H1 (cell line): Measurements from ENCODE around the gene TPSG1. TPM values are rescaled to one million over a fixed set of nuclear protein-coding genes. Genes with fewer than 3 reads are reported as not detected.

ENCODE experiments used
- CTCF ChIA-PET: fragments of 300-600 bp; sonication (Branson Sonifier 250); formaldehyde crosslinking; loops from one replicate; lab custom pipeline; 2021; ENCODE audit not compliant: partially characterized antibody; lab: Charles Lee
- POLR2A ChIA-PET: fragments of 300-600 bp; sonication (Branson Sonifier 250); formaldehyde crosslinking; loops from one replicate; lab custom pipeline; 2021; ENCODE audit warnings: inconsistent platforms; ENCODE audit not compliant: partially characterized antibody; lab: Charles Lee
- DNase-seq, 2 experiments: peaks; one replicate each; pipeline versions ENCODE4 v3.0.0 to v3.0.0-alpha.2; 2010 to 2022; ENCODE audit warnings: low spot score in 2 of 2, low read depth in 1 of 2, mixed read lengths in 1 of 2
- FAIRE-seq: peaks from 2 replicates; lab custom pipeline; 2011; peaks lifted over from hg19 to GRCh38; lab: Jason Lieb, UNC
- H2AFZ ChIP-seq: 2 replicates; pipeline ENCODE4 v1.8.1; 2012; ENCODE audit warnings: low read length, inconsistent platforms
- H2AK5ac ChIP-seq: 2 replicates; pipeline ENCODE4 v1.6.1; 2013; ENCODE audit warnings: low read depth, low read length
- H2BK120ac ChIP-seq: replicated peaks from 2 replicates; pipeline ENCODE3; 2013; ENCODE audit warnings: low read depth, low read length, inconsistent platforms
- H2BK12ac ChIP-seq: 2 replicates; pipeline ENCODE4 v1.6.1; 2013; ENCODE audit warnings: low read depth, low read length
- H2BK15ac ChIP-seq: 2 replicates; pipeline ENCODE4 v1.6.1; 2013; ENCODE audit warnings: low read length
- H2BK20ac ChIP-seq: 2 replicates; pipeline ENCODE4 v1.6.1; 2013; ENCODE audit warnings: low read length
- H2BK5ac ChIP-seq: 2 replicates; pipeline ENCODE4 v1.6.1; 2013; ENCODE audit warnings: low read depth, low read length
- H3K14ac ChIP-seq: 2 replicates; pipeline ENCODE4 v1.6.1; 2013; ENCODE audit warnings: inconsistent platforms; ENCODE audit not compliant: insufficient read length
- H3K18ac ChIP-seq: 2 replicates; pipeline ENCODE4 v1.6.1; 2013; ENCODE audit warnings: low read length; ENCODE audit errors: extremely low read depth
- H3K23ac ChIP-seq: 2 replicates; pipeline ENCODE4 v1.6.1; 2013; ENCODE audit warnings: inconsistent platforms; ENCODE audit not compliant: insufficient read length
- H3K23me2 ChIP-seq: 2 replicates; pipeline ENCODE4 v1.6.1; 2013; ENCODE audit warnings: low read depth, low read length
- H3K27ac ChIP-seq: 2 replicates; pipeline ENCODE4 v1.6.1; 2011; ENCODE audit warnings: low read depth, low read length, inconsistent platforms
- H3K27me3 ChIP-seq, 4 experiments: replicated peaks in 1 of 4; 1 replicate in 1 of 4; 2 replicates in 3 of 4; pipeline versions ENCODE4 v1.6.1 to v1.8.1; 2011 to 2013; ENCODE audit warnings: low read length in 3 of 4, mild to moderate bottlenecking in 3 of 4, inconsistent platforms in 2 of 4, mixed read lengths in 2 of 4, moderate library complexity in 1 of 4; ENCODE audit not compliant: control insufficient read depth in 3 of 4, insufficient read depth in 3 of 4; ENCODE audit errors: extremely low read depth in 1 of 4
- H3K36me3 ChIP-seq, 4 experiments: 2 replicates each; pipeline versions ENCODE4 v1.6.1 to v1.8.1; 2011 to 2013; ENCODE audit warnings: mild to moderate bottlenecking in 4 of 4, low read length in 3 of 4, moderate library complexity in 2 of 4, control low read depth in 1 of 4, inconsistent platforms in 1 of 4; ENCODE audit not compliant: insufficient read depth in 4 of 4, control insufficient read depth in 2 of 4
- H3K4ac ChIP-seq: replicated peaks from 2 replicates; pipeline ENCODE3; 2013; ENCODE audit warnings: low read length, low read depth, mixed read lengths, inconsistent platforms; ENCODE audit not compliant: insufficient read length
- H3K4me1 ChIP-seq, 4 experiments: replicated peaks in 1 of 4; 1 replicate in 1 of 4; 2 replicates in 3 of 4; pipeline versions ENCODE4 v1.6.1 to v1.8.1; 2011 to 2013; ENCODE audit warnings: low read length in 3 of 4, inconsistent platforms in 2 of 4, mixed read lengths in 1 of 4; ENCODE audit not compliant: insufficient read depth in 4 of 4, control insufficient read depth in 3 of 4
- H3K4me2 ChIP-seq, 2 experiments: 2 replicates each; pipeline versions ENCODE4 v1.6.1 to v1.8.1; 2011 to 2013; ENCODE audit warnings: low read depth in 2 of 2, low read length in 2 of 2, control low read depth in 1 of 2, inconsistent platforms in 1 of 2, mild to moderate bottlenecking in 1 of 2; ENCODE audit not compliant: insufficient read depth in 1 of 2
- H3K4me3 ChIP-seq, 4 experiments: fragments of 200-600, 300-600 bp in 1 of 4; sonication (generic), shearing (Covaris generic), sonication (Bioruptor Twin) in 1 of 4; 2 replicates each; pipeline versions ENCODE4 v1.5.1 to v1.8.1; 2011 to 2016; ENCODE audit warnings: low read length in 4 of 4, low read depth in 3 of 4, control low read depth in 2 of 4, inconsistent platforms in 2 of 4, mild to moderate bottlenecking in 2 of 4, mixed read lengths in 1 of 4, moderate library complexity in 1 of 4; ENCODE audit not compliant: insufficient read depth in 2 of 4; ENCODE audit errors: extremely low read depth in 1 of 4
- H3K56ac ChIP-seq: replicated peaks from 2 replicates; pipeline ENCODE3; 2013; ENCODE audit warnings: low read depth, mild to moderate bottlenecking, mixed read lengths, low read length, inconsistent platforms; ENCODE audit not compliant: insufficient read length
- H3K79me1 ChIP-seq: 2 replicates; pipeline ENCODE4 v1.6.1; 2013; ENCODE audit warnings: low read depth, low read length, control low read depth
- H3K79me2 ChIP-seq, 2 experiments: 2 replicates each; pipeline versions ENCODE4 v1.6.1 to v1.8.1; 2012 to 2013; ENCODE audit warnings: low read length in 2 of 2, mild to moderate bottlenecking in 2 of 2, inconsistent platforms in 1 of 2; ENCODE audit not compliant: insufficient read depth in 2 of 2, control insufficient read depth in 1 of 2
- H3K9ac ChIP-seq, 4 experiments: replicated peaks in 1 of 4; 1 replicate in 1 of 4; 2 replicates in 3 of 4; pipeline versions ENCODE4 v1.6.1 to v1.8.1; 2011 to 2013; ENCODE audit warnings: low read depth in 3 of 4, low read length in 3 of 4, control low read depth in 2 of 4, mild to moderate bottlenecking in 2 of 4, moderate library complexity in 2 of 4, inconsistent platforms in 1 of 4; ENCODE audit errors: extremely low read depth in 1 of 4
- H3K9me3 ChIP-seq, 2 experiments: 2 replicates each; pipeline versions ENCODE4 v1.6.1 to v1.8.1; 2012 to 2013; ENCODE audit warnings: mild to moderate bottlenecking in 2 of 2, moderate library complexity in 2 of 2, control low read depth in 1 of 2, inconsistent platforms in 1 of 2, low read depth in 1 of 2, low read length in 1 of 2, mixed read lengths in 1 of 2; ENCODE audit not compliant: insufficient read depth in 2 of 2
- H4K20me1 ChIP-seq, 2 experiments: replicated peaks in 1 of 2; 2 replicates each; pipeline versions ENCODE3 to v1.8.1; 2011 to 2013; ENCODE audit warnings: inconsistent platforms in 2 of 2, low read length in 2 of 2, mild to moderate bottlenecking in 1 of 2; ENCODE audit not compliant: insufficient read depth in 2 of 2, control insufficient read depth in 1 of 2
- H4K5ac ChIP-seq: 2 replicates; pipeline ENCODE4 v1.6.1; 2013; ENCODE audit warnings: low read length, low read depth, mixed read lengths, inconsistent platforms; ENCODE audit not compliant: insufficient read length
- H4K8ac ChIP-seq: 2 replicates; pipeline ENCODE4 v1.8.0; 2013; ENCODE audit warnings: mild to moderate bottlenecking, moderate library complexity, low read length, inconsistent platforms; ENCODE audit not compliant: insufficient read depth; ENCODE audit errors: extremely low read depth
- H4K91ac ChIP-seq: replicated peaks from 2 replicates; pipeline ENCODE3; 2013; ENCODE audit warnings: low read length, mixed read lengths, inconsistent platforms; ENCODE audit not compliant: insufficient read length
- GABPA ChIP-seq: IDR thresholded peaks from 2 replicates; pipeline ENCODE4 v1.6.1; 2011; ENCODE audit warnings: mild to moderate bottlenecking, low read length, moderate library complexity, borderline replicate concordance; ENCODE audit not compliant: insufficient read depth
- KDM4A ChIP-seq: IDR thresholded peaks from one replicate; pipeline ENCODE4 v1.7.1; 2012; ENCODE audit warnings: low read depth, mild to moderate bottlenecking, moderate library complexity, low read length, inconsistent platforms; ENCODE audit not compliant: severe bottlenecking
- MAX ChIP-seq: IDR thresholded peaks from 2 replicates; pipeline ENCODE4 v1.6.1; 2012; ENCODE audit warnings: inconsistent platforms
- SIRT6 ChIP-seq: IDR thresholded peaks from one replicate; pipeline ENCODE4 v1.7.1; 2012; ENCODE audit warnings: low read length, inconsistent platforms
- WGBS, 2 experiments: shearing (Covaris generic) in 1 of 2; methylation state at CpG; one replicate each; pipeline versions ENCODE4 v1.1.6 to v1.1.7; 2013 to 2015; ENCODE audit warnings: low lambda C conversion rate in 2 of 2, mixed read lengths in 2 of 2, inconsistent platforms in 1 of 2, low coverage in 1 of 2, missing lambda C conversion rate in 1 of 2; ENCODE audit not compliant: insufficient replicate concordance in 2 of 2, insufficient coverage in 1 of 2, insufficient read length in 1 of 2; ENCODE audit errors: extremely low coverage in 1 of 2, missing lambda C conversion rate in 1 of 2; 5-methylcytosine and 5-hydroxymethylcytosine counted together
- polyA plus RNA-seq, 7 experiments: library from polyadenylated mRNA; depleted of rRNA in 3 of 7; stranded (reverse) in 5 of 7; unstranded in 2 of 7; fragments of >200 nt in 5 of 7; fragments of 200-250 nt in 2 of 7; gene quantifications; 1 replicate in 5 of 7; 2 replicates in 1 of 7; 4 replicates in 1 of 7; pipeline versions ENCODE4 v1.2.1 to v1.2.3, GENCODE V29; 2011 to 2013; ENCODE audit warnings: missing spikeins in 2 of 7, mixed read lengths in 2 of 7
- total RNA-seq: library from RNA; stranded (reverse); fragmentation: NEBNext Ultra II Directional; extraction: Animal tissue kit (Norgen Biotek cat#: 25700); gene quantifications from 2 replicates; pipeline ENCODE4 v1.2.1, GENCODE V29; 2021
- TF ChIP-seq, protein P1 (sequence below): IDR thresholded peaks from 2 replicates; pipeline ENCODE4 v1.6.1; 2011; ENCODE audit warnings: low read length, improper control_type of control experiment

TPSG1 gene
- total and polyA plus RNA-seq, 2 of the 8 experiments (the other 6 are each of a cell fraction or from before 2014, with no cell fraction given): not detected

DNA sequence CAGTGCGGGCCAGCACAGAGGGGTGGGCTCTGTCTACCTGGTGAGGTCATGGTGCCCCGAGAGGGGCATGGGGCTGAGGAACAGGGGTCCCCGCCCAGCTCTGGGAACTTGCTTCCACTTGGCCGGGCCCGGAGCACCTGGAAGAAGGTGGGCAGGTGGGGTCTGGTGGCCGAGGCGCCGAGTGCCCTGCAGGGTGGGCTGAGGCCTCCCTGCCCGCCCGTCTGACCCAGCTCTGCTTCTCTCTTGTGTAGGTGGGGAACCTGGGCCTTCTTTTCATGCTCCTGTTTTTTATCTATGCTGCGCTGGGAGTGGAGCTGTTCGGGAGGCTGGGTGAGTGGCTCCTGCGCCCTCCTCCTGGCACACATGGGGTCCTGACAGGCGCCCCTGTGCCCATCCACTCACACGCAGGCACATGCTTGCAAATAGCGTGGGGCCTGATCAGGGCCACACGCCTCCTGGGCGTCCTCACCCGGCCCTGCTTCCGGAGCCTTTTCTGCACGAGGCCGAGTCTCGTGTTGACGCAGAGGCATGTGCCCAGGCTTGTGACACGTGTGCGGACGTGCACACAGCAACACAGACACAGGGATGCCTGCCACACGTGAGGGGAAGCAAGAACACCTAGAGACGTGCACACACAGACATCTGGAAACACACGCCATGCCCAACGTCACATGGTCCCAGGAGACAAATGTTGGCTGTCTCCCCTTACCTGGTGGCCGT lies 8.2 kb downstream of the TPSG1 start:
- WGBS, 2 experiments: 96% methylated on average over 28 of the region's 32 CpGs; no CpG with 5 or more reads in 1 of the 2 experiments
- H3K18ac ChIP-seq: no peak overlapping the region
- DNase-seq: no peak
- H3K9me3 ChIP-seq: no peaks in the 10 kb centered on the region
- no peaks in the 10 kb centered on the region for H3K23me2 ChIP-seq
- no peaks in the 10 kb centered on the region for H3K4me1 ChIP-seq
- H2AK5ac ChIP-seq: no peak overlapping the region
- no peak overlapping the region for H3K27ac ChIP-seq
- no peak overlapping the region for H3K4me3 ChIP-seq
- no peak overlapping the region for H2BK15ac ChIP-seq
- H3K4ac ChIP-seq: no peak overlapping the region
- H3K27me3 ChIP-seq: no peaks in the 10 kb centered on the region
- FAIRE-seq: no peak
- H4K8ac ChIP-seq: no peak overlapping the region
- no peak overlapping the region for H2BK5ac ChIP-seq
- no peak overlapping the region for H3K9ac ChIP-seq
- H2BK20ac ChIP-seq: no peak overlapping the region
- no peak overlapping the region for H4K91ac ChIP-seq
- H3K79me2 ChIP-seq: no peaks in the 10 kb centered on the region
- no peak overlapping the region for H2AFZ ChIP-seq
- POLR2A ChIA-PET: interaction anchor here (0.5 kb wide), 1 partner anchor 64 kb away, joined by 4 read pairs; no protein-coding TSS in a partner anchor
- no peak overlapping the region for H2BK120ac ChIP-seq
- no peak overlapping the region for H3K23ac ChIP-seq
- CTCF ChIA-PET: no interaction called here
- no peak overlapping the region for H3K56ac ChIP-seq
- H4K5ac ChIP-seq: no peak overlapping the region
- H3K4me2 ChIP-seq: no peak overlapping the region
- peaks cover 0 to 4% of the 10 kb centered on the region in 2 experiments for H4K20me1 ChIP-seq
- H3K14ac ChIP-seq: no peak overlapping the region
- no peak overlapping the region for H2BK12ac ChIP-seq
- peaks cover 2 to 67% (median 9%) of the 10 kb centered on the region in 4 experiments; a peak in 6 of 8 replicates for H3K36me3 ChIP-seq
- H3K79me1 ChIP-seq: no peaks in the 10 kb centered on the region
- TF ChIP-seq MAX (no peak), SIRT6 (no peak), KDM4A (no peak), GABPA (no peak)
- TF ChIP-seq, protein P1, sequence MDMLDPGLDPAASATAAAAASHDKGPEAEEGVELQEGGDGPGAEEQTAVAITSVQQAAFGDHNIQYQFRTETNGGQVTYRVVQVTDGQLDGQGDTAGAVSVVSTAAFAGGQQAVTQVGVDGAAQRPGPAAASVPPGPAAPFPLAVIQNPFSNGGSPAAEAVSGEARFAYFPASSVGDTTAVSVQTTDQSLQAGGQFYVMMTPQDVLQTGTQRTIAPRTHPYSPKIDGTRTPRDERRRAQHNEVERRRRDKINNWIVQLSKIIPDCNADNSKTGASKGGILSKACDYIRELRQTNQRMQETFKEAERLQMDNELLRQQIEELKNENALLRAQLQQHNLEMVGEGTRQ: no peak
